C4-2B (cell line): ENCODE results near the gene OSBP2.

Experiments used
- H3K27ac ChIP-seq: fragments of 450-650 bp; 2 replicates; pipeline ENCODE4 v1.5.1; 2017
- ZFX ChIP-seq: fragments of 450-650 bp; IDR thresholded peaks from 2 replicates; pipeline ENCODE4 v1.6.1; 2017
- TF ChIP-seq, protein P1 (sequence below): fragments of 450-650 bp; conservative IDR thresholded peaks from 2 replicates; pipeline ENCODE4 v1.5.1; 2017; ENCODE audit warnings: mild to moderate bottlenecking

Gene OSBP2

DNA sequence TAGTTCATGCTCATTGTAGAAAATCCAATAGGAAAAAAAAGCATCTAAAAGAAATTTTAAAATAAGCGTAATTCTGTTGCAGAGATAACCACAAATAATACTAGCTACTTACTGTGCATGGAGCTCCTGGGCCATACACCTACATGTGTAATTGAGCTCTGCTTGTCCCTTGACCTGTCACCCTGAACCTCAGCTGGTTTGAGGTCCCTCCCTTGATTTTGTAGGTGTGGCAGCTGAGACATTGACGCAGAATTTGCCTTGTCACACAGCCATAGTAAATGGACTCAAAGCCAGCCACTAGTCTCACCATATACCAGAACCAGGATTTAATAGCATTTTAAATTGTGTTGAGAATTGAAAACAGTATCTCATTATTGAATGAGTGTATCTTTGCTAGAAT is 138.6 kb downstream of the OSBP2 start:
- no peak for TF ChIP-seq ZFX
- TF ChIP-seq, protein P1, sequence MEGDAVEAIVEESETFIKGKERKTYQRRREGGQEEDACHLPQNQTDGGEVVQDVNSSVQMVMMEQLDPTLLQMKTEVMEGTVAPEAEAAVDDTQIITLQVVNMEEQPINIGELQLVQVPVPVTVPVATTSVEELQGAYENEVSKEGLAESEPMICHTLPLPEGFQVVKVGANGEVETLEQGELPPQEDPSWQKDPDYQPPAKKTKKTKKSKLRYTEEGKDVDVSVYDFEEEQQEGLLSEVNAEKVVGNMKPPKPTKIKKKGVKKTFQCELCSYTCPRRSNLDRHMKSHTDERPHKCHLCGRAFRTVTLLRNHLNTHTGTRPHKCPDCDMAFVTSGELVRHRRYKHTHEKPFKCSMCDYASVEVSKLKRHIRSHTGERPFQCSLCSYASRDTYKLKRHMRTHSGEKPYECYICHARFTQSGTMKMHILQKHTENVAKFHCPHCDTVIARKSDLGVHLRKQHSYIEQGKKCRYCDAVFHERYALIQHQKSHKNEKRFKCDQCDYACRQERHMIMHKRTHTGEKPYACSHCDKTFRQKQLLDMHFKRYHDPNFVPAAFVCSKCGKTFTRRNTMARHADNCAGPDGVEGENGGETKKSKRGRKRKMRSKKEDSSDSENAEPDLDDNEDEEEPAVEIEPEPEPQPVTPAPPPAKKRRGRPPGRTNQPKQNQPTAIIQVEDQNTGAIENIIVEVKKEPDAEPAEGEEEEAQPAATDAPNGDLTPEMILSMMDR, result no peak
- H3K27ac ChIP-seq, result no peak overlapping the region

DNA sequence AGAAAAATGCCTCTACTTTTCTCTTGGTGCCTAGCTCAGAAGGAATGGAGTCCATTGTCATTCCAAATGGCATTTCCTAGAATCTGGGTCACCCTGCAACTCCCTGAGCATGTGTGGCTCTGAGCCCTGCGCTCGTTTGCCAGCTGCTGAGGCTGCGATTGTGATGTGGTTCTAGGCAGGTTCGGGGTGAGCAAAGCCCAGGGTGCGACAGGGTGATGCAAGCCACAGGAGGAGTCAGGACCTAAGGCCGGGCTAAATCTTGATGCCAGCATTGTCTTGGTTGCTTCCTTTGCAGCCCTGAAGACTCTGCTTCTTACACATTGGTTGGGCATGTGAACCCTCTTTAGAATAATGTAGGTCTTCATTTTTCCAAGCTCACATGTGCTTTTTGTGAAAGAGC is 142.9 kb downstream of the OSBP2 start:
- no peak overlapping the region for H3K27ac ChIP-seq
- TF ChIP-seq ZFX, result no peak
- TF ChIP-seq, protein P1, result no peak

DNA sequence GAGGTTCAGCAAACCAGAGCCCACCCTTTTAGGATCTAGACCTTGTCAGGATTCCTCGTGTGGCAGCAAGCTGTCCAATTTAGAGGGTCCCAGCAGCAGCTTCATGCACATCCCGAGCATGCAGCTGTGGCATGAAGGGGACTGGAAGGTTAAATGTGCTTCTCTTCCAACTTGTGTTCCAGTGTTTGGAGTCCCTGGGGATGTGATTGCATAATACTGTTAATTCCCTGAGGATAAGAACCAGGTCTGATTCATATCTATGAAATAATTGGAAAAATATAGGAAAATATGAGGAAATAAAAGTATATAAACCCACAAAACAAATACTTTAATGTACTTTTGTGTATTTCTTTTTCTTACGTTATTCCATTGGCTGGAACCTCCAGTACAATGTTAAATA is 143.4 kb downstream of the OSBP2 start:
- no peak overlapping the region for H3K27ac ChIP-seq
- no peak for TF ChIP-seq ZFX
- TF ChIP-seq, protein P1, result no peak

DNA sequence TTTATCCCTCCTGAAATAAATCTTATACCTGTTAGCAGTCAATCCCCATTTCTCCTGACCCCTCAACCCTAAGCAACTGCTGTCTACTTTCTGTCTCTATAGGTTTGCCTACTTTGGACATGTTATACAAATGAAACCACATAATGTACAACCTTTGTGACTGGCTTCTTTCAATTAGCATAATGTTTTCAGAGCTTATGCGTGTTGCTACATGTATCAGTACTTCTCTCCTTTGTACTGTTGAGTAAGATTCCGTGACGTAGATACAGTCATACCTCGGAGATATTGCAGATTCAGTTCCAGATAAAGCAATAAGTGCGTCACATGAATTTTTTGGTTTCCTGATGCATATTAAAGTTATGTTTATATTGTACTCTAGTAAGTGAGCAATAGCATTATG is 146.6 kb downstream of the OSBP2 start:
- no peak for TF ChIP-seq ZFX
- TF ChIP-seq, protein P1, result no peak
- no peak overlapping the region for H3K27ac ChIP-seq

DNA sequence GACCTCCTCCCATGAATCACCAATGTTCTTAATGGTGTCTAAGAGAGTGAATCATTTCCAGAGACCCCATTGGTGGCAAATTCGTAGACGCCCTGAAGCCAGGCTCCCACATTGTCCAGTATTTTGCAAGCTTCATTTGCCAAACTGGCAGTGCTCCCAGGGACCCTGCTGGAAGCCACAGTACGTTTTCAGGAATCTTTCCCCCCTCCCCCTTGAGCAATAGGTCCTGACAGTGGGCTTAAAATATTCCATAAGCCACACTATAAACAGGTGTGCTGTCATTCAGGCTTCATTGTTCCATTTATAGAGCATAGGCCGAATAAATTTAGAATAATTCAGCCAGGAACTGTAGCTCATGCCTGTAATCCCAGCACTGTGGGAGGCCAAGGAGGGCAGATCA is 148.6 kb downstream of the OSBP2 start:
- H3K27ac ChIP-seq, result no peak overlapping the region
- no peak for TF ChIP-seq ZFX
- TF ChIP-seq, protein P1, result no peak

DNA sequence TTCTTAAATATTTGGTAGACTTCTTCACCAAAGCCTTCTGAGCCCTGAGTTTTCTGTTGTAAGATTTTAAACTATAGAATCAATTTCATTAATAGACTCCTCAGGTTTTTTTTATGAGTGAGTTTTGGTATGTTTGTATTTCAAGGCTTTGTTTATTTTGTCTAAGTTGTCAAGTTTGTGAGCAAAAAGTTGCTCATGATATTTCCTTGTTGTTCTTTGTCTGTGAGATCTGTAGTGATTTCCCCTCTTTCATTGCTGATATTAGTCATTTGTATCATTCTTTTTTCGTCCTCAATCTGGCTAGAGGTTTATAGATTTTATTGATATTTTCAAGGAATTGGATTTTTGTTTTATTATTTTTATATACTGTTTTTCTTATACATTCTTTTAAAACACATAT is 152.9 kb downstream of the OSBP2 start:
- no peak for TF ChIP-seq ZFX
- TF ChIP-seq, protein P1, result no peak
- no peak overlapping the region for H3K27ac ChIP-seq

DNA sequence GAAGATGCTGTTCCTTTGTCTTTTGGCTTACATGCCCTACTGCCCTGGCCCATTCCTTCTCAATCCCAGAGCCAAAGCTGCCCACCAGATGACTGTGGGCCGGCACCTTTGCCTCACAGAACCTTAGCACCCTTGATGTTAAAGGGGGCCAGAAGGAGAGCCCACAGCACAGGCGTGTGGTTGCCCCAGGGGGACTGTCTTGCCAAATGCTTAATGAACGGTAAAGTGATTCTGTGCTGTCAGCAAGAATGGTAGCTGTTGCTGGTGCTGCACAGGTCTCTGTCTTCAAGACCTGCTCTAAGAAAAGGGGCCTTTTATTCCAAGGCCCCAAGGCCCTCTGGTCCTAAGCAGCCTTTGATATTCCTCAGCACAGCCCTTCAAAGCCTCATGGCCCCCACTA is 160.6 kb downstream of the OSBP2 start:
- H3K27ac ChIP-seq, result no peak overlapping the region
- TF ChIP-seq, protein P1, result no peak
- no peak for TF ChIP-seq ZFX
